ENCODE results near the gene DAPK1.
"Not testable (repeated sequence)": the region's sequence is repeated elsewhere in the genome, so short reads cannot be mapped to it uniquely, and the experiment has no call there.

Gene DAPK1

GRCh38 chr9:87543251-87543650 is 45.6 kb downstream of the DAPK1 start:
- no peak for DNase-seq (ENCODE audit: low spot score)

- no peak for DNase-seq (ENCODE audit: low spot score)
Observed at GRCh38 chr9:87545858-87546257, 48.2 kb downstream of the DAPK1 start.

- DNase-seq (ENCODE audit: low spot score) = no peak
Observed at GRCh38 chr9:87546704-87547103, 49.0 kb downstream of the DAPK1 start.

GRCh38 chr9:87547671-87548081 is 50.0 kb downstream of the DAPK1 start:
- DNase-seq (ENCODE audit: low spot score) = no peak

- no peak for DNase-seq (ENCODE audit: low spot score)
Observed at GRCh38 chr9:87548159-87548558, 50.5 kb downstream of the DAPK1 start.

GRCh38 chr9:87549088-87549487 is 51.4 kb downstream of the DAPK1 start:
- not testable (repeated sequence) for DNase-seq (ENCODE audit: low spot score)

- no peak for DNase-seq (ENCODE audit: low spot score)
Observed at GRCh38 chr9:87549791-87550190, 52.1 kb downstream of the DAPK1 start.

GRCh38 chr9:87550253-87550954 is 52.7 kb downstream of the DAPK1 start:
- no peak for DNase-seq (ENCODE audit: low spot score)

- DNase-seq (ENCODE audit: low spot score) = no peak
Observed at GRCh38 chr9:87551772-87552217, 54.1 kb downstream of the DAPK1 start.

GRCh38 chr9:87554171-87554910 is 56.7 kb downstream of the DAPK1 start:
- no peak for DNase-seq (ENCODE audit: low spot score)

- no peak for DNase-seq (ENCODE audit: low spot score)
Observed at GRCh38 chr9:87554976-87555375, 57.3 kb downstream of the DAPK1 start.

GRCh38 chr9:87556039-87556438 is 58.4 kb downstream of the DAPK1 start:
- no peak for DNase-seq (ENCODE audit: low spot score)

GRCh38 chr9:87556821-87557220 is 59.2 kb downstream of the DAPK1 start:
- DNase-seq (ENCODE audit: low spot score) = no peak

- no peak for DNase-seq (ENCODE audit: low spot score)
Observed at GRCh38 chr9:87557996-87558395, 60.3 kb downstream of the DAPK1 start.

GRCh38 chr9:87558606-87559190 is 61.0 kb downstream of the DAPK1 start:
- DNase-seq (ENCODE audit: low spot score) = no peak

GRCh38 chr9:87562062-87562461 is 64.4 kb downstream of the DAPK1 start:
- no peak for DNase-seq (ENCODE audit: low spot score)

GRCh38 chr9:87562530-87563170 is 65.0 kb downstream of the DAPK1 start:
- DNase-seq (ENCODE audit: low spot score) = no peak

GRCh38 chr9:87564111-87564510 is 66.4 kb downstream of the DAPK1 start:
- DNase-seq (ENCODE audit: low spot score) = no peak

GRCh38 chr9:87564791-87565241 is 67.1 kb downstream of the DAPK1 start:
- DNase-seq (ENCODE audit: low spot score) = no peak

- no peak for DNase-seq (ENCODE audit: low spot score)
Observed at GRCh38 chr9:87567001-87567400, 69.3 kb downstream of the DAPK1 start.

- no peak for DNase-seq (ENCODE audit: low spot score)
Observed at GRCh38 chr9:87567571-87567970, 69.9 kb downstream of the DAPK1 start.

GRCh38 chr9:87567983-87568382 is 70.3 kb downstream of the DAPK1 start:
- DNase-seq (ENCODE audit: low spot score) = no peak

GRCh38 chr9:87568401-87568800 is 70.7 kb downstream of the DAPK1 start:
- no peak for DNase-seq (ENCODE audit: low spot score)

Data from HuH-7 (cell line).